Endothelial cell of hepatic sinusoid (primary cell): ENCODE data around the gene ACAA1.

ENCODE experiments used
- in situ Hi-C: cut with HindIII; loops from 2 replicates; pipeline ENCODE4 v1.10.0; 2017; ENCODE audit warnings: low sequenced_read_pairs

Gene ACAA1

DNA sequence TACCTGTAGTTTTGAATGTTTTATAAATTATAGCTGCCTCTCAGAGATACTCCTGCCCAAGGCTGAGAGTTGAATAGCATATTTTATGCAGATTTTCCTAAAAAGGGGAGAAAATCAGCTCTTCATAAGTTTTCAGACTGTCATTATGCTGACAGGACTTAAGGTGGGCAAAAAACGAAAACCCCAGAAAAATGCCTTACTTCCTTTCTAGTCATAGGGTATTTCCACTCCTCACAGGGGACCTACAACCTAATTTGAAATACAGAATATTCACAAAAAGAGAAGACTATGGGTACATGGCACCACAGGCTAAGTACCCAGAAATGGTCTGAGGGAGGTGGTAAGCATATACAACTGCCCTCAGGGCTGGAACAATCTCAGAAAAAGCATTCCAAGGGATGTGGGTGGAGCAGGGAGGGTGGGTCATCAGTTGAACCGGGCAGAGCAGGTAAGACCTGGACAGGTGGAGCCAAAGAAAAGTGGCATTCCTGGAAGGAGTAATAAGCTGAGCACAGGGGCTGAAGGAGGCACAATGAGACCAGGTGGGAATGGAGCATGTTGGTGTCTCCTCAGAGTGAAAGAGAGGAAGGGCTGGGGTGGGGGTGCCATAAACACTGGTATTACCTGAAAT lies 17.8 kb upstream of the ACAA1 start:
- in situ Hi-C loops = no loop called here

DNA sequence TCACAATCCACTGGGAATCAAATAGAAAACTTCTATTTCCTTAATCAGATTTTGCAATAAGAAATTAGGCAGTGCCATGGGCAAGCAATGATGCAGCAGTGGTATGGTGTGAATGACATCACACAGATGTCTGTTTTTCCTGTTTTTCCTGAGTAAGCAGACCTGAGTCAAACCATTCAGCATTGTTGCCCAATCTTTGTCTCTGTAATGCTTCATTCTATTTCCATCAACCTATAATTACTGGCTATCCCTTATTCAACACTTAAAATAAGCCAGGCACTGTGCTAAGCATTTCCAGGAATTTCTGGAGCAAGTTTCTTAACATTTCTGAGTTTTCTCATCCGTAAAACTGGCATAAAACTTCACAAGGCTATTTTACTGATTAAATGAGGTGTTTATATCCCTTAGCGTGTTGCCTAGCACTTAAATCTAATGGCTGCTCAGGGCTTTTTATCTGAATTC lies 17.1 kb upstream of the ACAA1 start:
- in situ Hi-C loops = no loop called here

DNA sequence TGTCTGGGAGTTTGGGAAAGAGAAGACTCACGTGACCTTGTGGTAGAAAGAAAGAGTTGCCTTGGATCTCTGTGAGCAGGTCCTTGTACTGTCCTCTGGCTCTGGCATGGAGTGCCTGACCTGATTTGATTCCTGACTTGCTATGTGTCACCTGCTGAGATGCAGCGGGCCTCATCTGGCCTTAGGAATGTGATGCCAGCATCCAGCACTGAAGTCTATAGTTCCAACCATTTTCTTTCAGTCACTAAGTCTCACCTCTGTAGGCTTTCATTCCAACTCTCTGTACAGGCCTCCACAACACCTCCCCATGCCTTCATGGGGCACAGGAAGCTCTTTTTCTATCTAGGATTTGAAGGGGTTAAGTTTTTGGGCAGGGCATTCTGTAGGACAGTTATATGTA lies 16.3 kb upstream of the ACAA1 start:
- in situ Hi-C loops = no loop called here

GRCh38 chr3:38152609-38153008 lies 15.7 kb upstream of the ACAA1 start:
- in situ Hi-C loops = no loop called here

GRCh38 chr3:38151667-38152265 lies 14.8 kb upstream of the ACAA1 start:
- in situ Hi-C loops = no loop called here

GRCh38 chr3:38150780-38151528 lies 14.0 kb upstream of the ACAA1 start:
- in situ Hi-C loops = no loop called here

DNA sequence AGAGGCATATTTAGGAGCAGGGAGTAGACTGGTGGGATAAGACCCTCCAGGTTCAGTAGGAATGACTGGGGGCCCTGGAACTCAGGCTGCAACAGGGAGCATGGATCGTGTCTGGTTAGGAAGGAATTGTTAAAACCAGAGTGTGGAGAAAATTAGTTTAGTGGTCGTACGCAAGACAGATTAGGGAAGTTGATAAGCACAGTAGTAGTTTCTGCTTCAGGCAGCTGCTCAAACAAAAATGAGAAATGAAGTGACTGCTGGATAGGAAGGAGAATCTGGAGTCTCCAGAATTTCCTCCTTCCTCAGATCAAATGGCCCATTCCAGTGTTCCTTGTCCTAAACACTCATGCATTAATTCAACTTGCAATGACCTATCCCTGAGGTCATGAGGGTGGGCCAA lies 12.8 kb upstream of the ACAA1 start:
- in situ Hi-C loops = no loop called here

DNA sequence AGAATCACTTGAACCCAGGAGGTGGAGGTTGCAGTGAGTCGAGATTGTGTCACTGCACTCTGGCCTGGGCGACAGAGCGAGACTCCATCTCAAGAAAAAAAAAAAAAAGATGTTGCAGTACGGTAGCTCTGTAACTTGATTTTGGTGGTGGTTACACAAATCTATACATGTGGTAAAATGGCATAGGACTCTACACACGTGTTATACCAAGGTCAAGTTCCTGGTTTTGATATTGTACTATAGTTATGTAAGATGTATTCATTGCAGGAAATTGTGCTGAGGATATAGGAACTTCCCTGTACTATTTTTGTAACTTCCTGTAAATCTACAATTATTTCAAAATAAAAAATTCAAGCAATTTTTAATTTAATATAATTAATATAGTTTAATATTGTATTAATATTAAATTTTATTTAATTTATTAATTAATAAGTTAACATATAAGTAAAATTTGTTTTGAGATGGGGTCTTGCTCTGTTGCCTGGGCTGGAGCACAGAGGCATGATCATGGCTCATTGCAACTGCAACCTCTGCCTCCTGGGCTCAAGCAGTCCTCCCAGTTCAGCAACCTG lies 11.5 kb upstream of the ACAA1 start:
- in situ Hi-C loops = no loop called here

- in situ Hi-C loops = no loop called here
These were observed 10.5 kb upstream of the ACAA1 start for GRCh38 chr3:38147421-38147820.

GRCh38 chr3:38146504-38146903 lies 9.6 kb upstream of the ACAA1 start:
- in situ Hi-C loops = no loop called here

GRCh38 chr3:38143511-38143910 lies 6.6 kb upstream of the ACAA1 start:
- in situ Hi-C loops = no loop called here

GRCh38 chr3:38142959-38143358 lies 6.0 kb upstream of the ACAA1 start:
- in situ Hi-C loops = no loop called here

GRCh38 chr3:38141952-38142273 lies 5.0 kb upstream of the ACAA1 start:
- in situ Hi-C loops = no loop called here

- in situ Hi-C loops = no loop called here
These were observed 4.4 kb upstream of the ACAA1 start for GRCh38 chr3:38141173-38141951.

- in situ Hi-C loops = no loop called here
These were observed 3.6 kb upstream of the ACAA1 start for GRCh38 chr3:38140326-38141172.

DNA sequence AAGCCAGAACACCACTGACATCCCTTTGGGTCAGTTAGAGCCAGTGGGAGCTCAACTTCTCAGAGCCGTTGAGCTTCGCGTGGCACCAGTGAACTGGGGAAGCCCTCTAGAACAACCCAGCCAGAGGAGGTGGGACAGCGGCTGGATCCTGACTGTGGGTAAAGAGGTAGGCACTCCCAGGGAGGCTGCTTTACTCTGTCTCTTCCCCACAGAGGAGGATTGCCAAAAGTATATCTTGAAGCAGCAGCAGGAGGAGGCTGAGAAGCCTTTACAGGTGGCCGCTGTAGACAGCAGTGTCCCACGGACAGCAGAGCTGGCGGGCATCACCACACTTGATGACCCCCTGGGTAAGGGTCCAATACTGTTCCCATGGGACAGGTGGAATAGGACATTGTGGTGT lies 2.7 kb upstream of the ACAA1 start:
- in situ Hi-C loops = no loop called here

- in situ Hi-C loops = no loop called here
These were observed 2.3 kb upstream of the ACAA1 start for GRCh38 chr3:38139191-38139590.

DNA sequence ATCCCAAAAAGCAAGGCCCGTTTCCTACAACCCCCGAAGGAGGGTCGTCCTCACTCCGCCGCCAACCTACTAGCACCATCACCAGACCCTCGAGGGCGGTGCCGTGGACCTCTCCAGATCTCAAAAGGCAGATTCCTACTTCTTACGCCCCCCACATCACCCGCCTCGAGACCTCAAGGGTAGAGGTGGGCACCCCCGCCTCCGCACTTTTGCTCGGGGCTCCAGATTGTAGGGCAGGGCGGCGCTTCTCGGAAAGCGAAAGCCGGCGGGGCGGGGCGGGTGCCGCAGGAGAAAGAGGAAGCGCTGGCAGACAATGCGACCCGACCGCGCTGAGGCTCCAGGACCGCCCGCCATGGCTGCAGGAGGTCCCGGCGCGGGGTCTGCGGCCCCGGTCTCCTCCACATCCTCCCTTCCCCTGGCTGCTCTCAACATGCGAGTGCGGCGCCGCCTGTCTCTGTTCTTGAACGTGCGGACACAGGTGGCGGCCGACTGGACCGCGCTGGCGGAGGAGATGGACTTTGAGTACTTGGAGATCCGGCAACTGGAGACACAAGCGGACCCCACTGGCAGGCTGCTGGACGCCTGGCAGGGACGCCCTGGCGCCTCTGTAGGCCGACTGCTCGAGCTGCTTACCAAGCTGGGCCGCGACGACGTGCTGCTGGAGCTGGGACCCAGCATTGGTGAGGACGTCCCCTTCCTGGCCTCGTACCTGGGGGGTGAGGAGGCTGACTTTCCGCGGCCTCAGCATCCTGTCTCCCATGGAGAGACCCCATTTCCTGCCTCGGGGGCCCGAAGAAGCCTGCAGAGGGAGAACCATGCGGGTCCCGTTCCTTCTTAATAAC lies 1.6 kb upstream of the ACAA1 start, which contains the start of gene MYD88:
Gene MYD88, plus strand, starts transcription at position 313 of the 842 bp plus-strand sequence. Its CDS starts 40 bp downstream, at position 353.
- in situ Hi-C loops = no loop called here

DNA sequence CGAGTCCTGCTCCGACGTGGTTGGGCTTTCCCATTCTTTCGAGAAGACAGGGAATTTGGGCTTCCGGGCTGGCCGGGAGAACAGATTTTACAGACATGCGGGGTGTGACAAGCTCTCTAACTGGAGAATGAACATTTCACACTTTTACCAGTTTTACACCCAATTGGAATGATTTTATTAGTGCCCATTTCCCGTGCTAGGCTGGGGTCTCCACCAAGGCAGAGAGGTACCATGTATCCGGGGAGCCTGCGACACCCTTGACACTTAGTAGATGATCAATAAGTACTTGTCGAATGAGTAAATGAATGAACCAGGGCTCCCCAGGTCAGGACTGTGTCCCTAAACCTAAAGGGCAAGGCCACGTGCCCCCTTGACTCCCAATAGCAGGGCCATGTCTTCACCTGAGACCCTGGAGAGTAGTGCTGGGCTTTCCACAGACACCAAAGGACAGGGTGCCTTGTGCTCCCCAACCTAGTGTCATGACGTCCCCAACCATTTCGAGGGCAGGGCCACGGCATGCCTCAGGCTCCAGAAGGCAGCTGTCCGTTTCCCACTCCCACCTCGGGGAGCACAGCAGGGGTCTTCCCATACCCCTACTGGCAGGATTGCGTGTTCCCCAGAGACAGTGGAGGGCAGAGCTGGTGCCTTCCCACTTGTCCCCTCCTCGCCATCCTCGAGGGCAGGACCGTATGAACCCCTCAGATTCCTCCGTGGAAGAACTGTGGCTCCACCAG lies 855 bp upstream of the ACAA1 start:
- in situ Hi-C loops = no loop called here
